ENCODE measurements around the gene ZMYND8.

The ZMYND8 gene

DNA sequence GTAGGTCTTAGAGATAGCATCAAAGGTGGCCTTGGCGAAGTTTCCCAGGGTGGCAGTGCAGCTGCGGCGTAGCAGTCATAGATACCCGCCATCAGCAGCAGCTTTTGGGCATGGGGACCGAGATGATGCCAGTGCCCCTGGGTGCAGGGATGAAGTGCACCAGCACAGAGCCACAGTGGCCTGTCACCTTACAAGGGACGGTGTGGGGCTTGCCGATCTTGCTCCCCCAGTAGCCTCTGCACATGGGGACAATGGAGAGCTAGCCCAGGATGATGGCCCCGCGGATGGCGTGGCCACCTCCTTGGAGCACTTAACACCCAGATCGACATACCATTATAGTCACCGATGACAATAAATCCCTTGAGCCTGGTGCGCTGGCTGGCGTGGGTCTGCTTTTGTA is 195.5 kb downstream of the ZMYND8 start:
- no peak for DNase-seq

DNA sequence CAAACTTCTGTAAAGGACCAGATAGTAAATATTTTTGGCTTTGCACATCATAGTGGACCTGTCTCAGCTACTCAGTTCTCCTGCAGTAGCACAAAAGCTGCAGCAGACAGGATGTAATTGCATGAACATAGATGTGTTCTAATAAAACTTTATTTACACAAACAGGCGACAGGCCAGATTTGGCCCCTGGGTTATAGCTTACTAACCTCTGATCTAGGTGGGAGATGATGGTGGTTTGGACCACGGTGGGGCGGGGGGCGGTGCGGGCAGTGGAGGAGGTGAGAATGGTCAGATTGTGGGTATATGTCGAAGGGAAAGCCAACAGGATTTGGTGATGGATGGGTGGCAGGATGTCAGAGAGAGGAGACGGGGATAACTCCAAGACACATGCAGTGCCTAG is 196.3 kb downstream of the ZMYND8 start:
- DNase-seq = no peak

Data from CD4-positive, alpha-beta T cell treated with Interferon gamma for 1 hour (primary cell).